ENCODE measurements around the gene ZNF385C.

- TF ChIP-seq POLR2A (IDR thresholded peaks at IDR 0.05) (no peak), CTCF (IDR thresholded peaks at IDR 0.05) (no peak)
Measured at GRCh38 chr17:42028791-42029127, 69.5 kb downstream of the ZNF385C start.
